GM18868 (cell line): ENCODE measurements around the gene GPR151.
"Not testable (repeated sequence)": the region's sequence is repeated elsewhere in the genome, so short reads cannot be mapped to it uniquely, and the experiment has no call there.

Source experiments
- ATAC-seq: cut with Tn5 transposase; IDR thresholded peaks from one replicate; pipeline ENCODE4 v1.9.1; 2021; ENCODE audit warnings: mild to moderate bottlenecking, moderate library complexity; ENCODE audit not compliant: unreplicated experiment

The GPR151 gene

DNA sequence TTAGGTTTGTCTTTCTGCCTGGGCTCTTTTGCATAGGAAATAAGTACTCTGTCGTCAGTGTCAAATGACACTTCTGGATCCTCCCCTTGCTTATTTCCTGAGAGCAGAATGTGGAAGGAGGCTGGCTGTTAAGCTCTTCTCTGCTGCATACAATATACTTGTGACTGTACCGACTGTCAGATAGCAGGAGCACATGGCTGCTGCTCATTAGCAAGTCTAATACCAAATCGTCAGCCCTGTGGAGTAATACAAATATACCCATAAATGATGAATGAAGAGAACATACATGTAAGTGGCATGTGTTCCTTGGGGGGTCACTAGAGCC is at the start of gene GPR151:
Gene GPR151 (minus strand): TSS at position 40 of the 325 bp plus-strand sequence. CDS start 77 bp downstream, outside the sequence.
- no peak for ATAC-seq

DNA sequence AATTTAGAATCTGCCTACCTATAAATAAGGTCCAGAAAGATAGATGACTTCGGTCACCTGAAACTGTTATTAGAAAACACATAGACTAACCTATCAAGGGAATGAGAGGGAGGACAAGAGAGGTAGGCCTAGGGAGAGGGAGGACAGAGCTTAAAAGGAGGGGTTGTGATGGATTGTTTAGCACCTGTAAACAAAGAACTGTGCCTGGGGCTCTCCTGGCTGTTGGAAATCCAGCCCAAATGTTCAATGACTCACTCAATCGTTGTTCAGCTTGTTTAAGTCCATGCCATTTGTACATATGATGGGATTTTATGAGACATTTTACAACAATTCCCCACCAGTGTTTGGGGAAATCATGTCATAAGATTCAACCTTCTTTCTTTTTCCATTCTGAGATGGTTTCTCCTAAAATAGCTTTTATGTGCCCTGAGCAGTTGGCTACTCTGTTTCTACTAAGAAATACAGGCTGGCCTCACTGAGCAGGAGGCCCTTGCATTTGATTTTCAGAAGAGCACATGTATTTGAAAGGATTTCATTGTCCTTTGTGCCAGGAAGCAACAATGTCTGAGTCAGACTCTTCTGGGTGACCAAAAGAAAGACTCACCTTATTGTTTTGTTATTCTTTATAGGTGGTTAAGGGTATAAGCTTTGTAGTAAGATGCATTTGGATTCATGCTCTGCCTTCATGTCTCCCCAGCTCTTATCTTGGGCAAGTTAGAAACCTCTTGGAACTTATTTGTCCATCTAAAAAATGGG is 48.2 kb upstream of the GPR151 start:
- no peak for ATAC-seq

DNA sequence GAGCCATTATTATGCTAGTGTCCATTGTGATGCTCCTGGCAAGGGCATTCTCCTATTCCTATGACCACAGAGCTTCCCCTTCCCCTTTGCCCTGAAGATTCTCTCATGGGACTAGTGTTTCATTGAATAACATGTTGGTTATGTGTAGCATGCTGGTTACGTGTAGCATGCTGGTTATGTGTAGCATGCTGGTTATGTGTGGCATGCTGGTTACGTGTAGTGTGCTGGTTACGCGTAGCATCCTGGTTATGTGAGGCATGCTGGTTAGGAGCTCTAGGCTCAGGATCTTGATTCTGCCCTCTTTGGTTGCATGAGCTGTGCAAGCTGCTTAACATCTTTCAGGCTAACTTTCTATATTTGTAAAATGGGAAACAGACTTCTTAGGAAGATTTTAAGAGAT is 46.5 kb upstream of the GPR151 start:
- no peak for ATAC-seq

DNA sequence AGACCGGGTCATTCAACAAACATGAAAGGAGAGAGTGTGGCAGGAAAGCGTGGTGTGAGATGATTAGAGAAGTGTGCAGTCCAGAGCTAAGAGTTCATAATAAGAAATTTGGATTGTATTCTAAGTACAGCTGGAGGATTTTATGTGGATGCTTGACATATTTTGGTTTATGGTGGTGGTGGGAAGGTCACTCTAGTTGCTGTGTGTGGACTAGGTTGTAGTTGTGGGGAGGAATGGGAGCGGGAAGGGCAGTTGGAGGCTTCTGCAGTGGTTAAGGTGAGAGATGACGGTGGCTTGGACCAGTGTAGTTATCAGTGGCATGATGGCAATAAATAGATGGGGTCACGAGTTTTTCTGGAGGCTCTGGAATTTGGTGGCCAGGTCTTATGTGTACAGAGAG is 45.7 kb upstream of the GPR151 start:
- ATAC-seq = no peak

DNA sequence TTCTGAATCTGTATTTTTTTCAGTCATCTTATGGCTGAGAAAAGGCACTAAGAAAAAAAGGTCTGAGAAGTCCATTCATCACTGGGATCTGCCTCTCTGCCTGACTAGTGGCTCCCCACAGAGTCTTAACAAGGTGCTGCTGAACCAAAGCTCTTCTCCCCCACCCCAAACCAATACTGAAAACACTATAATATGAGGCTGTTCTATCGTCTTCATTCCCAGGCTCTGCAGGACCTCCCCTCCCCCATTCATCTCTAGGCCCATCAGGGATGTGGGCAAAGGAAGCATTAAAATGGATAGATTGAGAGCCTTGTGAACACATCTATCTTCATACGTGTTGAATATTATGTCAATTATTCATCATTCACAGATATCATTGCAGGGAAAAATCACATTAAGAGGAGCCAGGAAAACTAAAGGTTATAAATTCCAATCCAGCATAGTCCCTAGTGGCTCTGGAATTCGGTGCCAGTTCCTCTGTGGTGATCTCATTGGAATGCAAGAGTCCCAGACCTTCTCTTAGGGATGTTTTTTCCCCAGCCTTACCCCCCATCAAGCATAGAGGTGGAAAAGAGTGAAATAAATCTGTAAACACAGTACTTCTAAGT is 44.3 kb upstream of the GPR151 start:
- ATAC-seq = no peak

DNA sequence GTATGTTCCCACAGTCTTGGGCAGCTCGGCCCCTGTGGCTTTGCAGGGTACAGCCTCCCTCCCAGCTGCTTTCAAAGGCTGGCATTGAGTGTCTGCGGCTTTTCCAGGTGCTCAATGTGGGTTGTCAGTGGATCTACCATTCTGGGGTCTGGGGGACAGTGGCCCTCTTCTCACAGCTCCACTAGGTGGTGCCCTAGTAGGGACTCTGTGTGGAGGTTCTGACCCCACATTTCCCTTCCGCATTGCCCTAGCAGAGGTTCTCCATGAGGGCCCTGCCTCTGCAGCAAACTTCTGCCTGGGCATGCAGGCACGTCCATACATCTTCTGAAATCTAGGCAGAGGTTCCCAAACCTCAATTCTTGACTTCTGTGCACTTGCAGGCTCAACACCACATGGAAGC is 40.9 kb upstream of the GPR151 start:
- ATAC-seq = not testable (repeated sequence)

DNA sequence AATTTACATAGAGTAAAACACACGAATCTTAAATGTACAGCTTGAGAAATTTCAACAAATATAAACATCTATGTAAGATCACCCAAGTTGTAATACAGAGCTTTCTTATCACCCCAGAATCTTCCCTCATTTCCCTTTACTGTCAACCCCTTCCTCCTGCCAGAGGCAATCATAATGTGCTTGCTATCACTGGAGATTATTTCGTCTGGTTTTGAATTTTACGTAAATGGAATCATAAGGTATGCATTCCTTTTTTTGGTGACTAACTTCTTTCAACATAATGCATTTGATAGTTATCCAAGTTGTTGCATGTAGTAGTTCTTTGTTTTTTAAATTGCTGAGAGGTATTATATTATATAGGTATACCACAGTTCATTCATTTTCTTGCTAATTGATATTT is 37.5 kb upstream of the GPR151 start:
- no peak for ATAC-seq

DNA sequence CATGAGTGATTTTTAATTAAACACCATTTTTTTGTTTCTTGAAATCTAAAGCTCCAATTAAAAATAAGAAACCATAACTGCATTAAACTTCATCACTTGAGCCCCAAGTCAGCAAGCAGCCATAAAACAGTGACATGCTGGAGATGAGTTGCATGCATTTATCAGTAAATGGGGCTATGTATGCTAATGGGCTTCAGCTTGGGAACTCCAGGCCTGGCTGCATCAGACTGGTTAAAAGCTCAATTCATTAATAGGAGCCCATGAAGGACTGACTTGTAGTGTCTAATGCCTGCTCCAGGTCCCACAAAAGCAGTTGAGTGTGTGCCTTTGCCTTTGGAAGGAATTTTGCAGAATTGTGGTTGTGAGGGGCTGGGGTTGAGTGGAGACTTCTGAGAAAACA is 33.6 kb upstream of the GPR151 start:
- ATAC-seq = no peak

DNA sequence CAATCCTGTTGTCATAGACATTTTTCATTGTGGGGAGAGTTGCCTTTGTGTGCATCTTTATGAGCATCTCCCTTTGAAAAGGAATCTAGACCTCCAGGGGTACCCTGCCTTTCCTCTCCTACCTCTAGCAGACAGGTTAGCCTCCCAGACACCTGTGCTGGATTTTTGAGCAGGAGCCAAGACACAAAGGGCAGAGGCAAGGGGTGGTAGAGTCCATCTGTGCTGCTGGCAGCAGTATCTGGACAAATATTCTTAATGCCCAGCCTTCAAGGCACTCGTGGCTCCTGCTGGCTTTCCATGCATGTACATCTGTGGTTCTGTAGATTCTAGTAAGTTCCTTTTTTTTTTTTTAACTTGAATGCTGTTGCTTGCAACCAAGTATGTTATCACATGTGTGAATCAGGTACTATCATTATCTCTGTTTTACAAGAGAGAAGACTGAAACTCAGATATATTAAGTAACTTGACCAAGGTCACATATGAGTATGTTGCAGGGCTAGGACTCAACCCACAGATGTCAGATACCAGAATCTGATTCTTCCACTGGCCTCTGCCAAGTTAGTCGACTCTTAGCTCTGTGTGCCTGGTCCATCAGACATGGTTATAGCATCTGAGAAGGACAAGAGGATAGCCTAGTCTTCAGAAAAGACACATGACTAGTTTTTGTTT is 32.9 kb upstream of the GPR151 start:
- peak; percentile 46 for ATAC-seq

DNA sequence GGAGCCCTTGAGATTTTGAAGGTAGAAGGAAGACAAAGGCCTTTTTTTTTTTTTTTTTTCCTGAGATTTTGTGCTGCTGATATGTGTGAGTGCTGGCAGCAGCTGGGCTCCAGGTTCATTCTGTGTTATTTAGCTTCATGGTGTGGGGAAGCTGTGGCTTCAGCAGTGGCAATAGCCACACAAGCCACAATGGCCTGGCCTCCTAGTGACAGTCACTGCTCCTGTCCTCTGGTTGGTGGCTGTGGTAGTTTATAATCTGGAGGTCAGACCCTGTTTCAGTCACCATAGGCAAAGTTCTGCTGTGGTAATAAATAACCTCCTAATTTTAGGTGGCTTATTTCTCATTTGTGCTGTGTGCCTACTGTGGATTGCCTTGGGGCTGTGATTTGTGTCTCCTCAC is 28.2 kb upstream of the GPR151 start:
- ATAC-seq = no peak

DNA sequence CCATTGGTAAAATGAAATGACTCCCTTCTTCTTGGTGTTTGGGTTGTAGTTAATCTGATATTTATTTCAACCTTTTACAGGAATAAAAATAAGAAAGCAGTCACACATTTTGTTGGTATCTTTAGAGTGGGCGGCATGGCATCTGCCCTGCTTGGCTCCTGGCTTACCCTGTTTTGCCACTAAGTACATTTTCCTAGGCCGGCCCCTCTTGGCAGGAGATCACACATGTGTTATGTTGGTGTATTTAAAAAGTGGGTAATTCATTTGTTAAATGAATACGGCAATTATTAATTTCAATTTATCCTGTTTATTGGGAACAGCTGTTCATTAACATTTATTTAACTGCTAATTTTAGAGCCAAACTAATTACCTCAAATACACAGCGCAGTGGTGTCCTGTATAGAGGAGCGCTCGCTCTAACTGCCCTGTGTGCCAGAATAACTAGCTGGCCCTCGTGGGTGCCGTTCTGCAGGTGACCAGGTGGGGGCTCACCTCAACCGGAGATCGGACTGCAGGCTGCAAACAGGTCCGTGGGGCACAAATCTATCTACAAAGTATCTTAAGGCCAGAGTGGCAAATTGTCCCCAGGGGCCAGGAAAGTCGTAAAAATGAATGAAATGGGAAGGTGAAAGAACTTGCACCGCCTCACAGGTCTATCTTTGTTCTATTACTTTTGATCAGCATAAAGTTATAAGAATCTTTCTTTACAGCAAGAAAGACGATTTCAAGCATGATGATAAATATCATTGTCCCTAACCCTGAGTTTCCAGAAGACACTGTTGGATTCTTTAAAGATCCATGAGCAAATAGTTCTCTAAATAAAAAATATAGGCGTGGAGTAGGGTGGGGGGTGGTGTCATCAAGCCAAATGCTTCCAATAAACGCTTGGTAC is 26.2 kb upstream of the GPR151 start:
- ATAC-seq = peak; percentile 100

DNA sequence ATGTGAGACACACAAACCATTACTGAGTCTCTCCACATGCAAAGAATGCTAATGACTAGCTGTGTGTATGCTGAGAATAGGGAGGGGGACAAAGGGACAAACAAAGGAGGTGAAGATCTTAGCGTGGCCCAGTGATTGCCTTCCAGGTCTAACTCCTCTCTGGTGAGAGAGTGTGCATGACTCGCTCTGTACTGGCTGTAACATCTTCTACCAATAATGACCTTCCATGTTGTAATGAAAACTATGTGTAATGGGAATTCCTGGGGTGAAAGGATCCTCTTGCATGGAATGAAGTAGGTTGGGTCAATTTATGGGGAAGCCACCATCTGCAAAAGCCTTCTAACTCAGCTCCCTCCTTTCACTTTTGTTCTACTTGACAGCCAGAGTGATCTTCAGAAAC is 24.4 kb upstream of the GPR151 start:
- ATAC-seq = no peak

DNA sequence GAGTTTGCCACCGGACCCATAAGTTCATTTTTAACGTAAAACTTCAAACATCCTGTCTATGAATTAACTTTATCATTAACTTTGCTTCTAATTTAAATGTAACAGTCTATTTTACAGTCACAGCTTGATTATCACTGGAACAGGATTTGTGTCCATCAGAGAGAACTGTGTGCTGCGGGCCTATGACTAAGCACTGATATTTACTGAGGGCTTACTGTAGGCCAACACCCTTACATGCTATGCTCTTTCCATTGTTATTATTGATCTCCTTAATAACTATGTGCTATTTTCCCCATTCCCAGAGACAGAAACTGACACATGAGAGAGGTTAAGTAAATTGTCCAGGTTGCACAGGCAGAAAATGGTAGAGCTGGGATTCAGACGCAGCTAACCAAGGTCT is 24.0 kb upstream of the GPR151 start:
- no peak for ATAC-seq

DNA sequence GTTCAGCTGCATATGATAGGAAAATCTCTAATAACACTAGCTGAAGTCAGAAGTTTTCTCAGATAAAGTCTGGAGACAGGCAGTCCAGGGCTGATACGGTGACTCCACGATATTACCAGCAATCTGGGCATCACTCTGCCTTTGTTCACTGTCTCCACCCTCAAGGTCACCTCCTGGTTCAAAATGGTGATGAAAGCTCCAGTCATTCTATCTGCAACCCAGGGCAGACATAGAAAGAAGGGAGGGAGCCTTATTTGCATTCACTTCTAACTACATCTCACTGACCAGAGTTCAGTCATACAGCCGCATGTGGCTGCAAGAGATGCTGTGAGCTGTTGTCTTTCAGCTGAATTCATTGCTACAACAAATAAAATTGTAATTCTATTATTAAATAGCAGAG is 22.4 kb upstream of the GPR151 start:
- ATAC-seq = no peak

DNA sequence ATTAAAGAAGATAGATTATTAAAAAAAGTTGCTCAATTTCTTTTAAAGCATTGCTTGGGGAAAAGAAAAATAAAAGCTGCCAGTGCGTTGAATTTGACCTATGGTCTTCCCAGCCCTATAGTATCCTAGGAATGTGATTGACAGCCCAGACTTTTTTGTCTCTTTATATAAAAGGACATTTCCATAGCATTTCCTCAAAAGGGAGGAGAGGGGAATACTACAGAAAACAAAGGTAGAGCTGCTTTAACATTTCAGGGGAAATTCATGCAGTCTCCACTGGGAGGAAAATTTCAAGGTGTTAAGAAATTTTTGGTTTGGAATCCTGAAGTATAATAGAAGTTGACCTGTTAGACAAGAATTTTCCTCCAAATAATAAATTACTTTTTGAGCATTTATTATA is 17.9 kb upstream of the GPR151 start:
- no peak for ATAC-seq

DNA sequence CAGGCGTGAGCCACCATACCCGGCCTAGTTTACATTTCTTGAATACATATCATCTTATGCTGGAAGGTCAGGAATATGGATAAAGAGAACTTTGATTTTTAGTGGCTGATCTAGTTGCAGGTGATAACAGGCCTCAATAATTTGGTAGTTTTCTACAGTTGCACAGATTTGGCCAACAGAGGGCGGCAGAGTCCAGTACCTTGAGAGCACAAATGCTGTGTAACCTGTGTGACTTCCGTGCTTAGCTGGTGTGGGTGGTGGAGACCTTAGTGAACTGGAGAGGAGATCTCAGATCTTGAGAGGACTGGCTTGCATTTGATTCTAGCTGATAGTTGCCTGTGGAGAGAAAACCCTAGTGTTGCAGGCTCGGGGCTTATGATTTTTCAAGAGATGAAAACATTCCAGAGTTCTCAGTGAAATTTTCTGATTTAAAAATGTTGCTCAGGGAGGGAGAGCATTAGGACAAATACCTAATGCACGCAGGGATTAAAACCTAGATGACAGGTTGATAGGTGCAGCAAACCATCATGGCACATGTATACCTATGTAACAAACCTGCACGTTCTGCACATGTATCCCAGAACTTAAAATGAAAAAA is 17.4 kb upstream of the GPR151 start:
- ATAC-seq = peak; percentile 96

DNA sequence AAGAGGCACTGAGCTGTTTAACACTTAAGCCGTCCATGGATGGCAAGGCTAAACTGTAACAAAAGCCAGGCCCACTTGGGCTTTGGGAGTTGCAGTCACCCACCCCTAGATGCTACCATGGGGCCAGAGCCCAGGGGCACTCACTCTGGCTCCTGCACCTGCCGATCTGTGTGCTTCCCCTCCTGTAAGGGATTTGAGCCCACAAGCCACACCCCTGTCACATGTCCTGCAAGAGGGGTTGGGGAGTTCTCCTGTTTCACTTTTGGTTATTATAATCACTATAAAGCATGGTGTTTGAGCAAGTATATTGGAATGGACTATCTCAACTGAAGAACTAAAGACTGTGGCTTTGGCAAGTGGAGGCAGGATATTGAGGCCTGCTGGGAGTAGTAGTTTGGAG is 14.0 kb upstream of the GPR151 start:
- ATAC-seq = peak; percentile 70

DNA sequence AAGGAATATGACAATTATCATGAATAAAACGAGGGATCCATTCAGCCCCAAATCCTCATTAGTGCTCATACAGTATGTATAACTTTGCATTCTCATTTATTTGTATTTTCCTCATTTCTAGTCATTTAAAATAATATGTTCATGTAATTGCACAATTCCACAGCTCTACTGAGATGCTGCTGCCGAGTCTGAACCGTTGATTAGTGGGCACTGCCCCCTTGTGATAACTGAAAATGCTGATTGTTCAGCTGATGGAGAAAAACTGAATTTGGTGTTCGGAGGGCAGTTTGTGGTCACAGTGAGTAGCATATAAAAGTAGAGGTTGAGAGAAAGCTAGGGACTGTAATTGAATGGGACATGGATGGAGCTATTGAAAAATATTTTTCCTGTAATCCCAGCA is 12.2 kb upstream of the GPR151 start:
- ATAC-seq = no peak

DNA sequence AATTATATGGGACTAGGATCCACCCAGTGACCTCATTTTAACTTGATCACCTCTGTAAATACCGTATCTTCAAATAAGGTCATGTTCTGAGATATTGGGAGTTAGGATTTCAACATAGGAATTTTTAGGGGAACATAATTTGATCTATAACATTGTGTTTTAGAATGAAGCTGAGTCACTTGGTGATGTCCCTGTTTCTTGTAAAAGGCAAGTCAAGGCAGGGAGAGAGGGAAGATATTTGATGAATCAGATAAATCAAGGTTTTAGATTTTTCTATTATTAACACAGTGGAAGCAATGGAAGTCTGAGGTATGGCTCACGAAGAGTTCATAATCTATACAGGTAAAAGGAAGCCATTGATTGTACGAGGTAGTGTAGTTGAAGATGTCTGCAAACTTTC is 11.8 kb upstream of the GPR151 start:
- no peak for ATAC-seq

DNA sequence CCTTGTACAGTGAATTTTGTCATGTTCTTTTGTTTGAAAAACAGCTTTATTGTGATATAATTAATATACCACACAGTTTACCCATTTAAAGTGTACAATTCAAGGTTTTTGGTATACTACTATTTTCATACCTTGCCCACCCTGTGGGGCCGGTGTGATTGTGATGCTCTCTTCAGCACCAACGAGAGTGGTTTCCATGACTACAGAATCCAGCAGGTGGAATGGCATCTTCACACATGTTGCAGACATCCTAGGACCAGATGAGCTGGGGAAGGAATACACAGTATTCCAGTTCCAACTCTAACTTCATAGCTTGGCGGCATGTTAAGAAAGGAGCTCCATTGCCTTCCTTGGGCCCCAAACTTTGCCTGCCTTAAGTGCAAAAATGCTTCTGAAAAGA is 7.7 kb upstream of the GPR151 start:
- ATAC-seq = no peak
